HG03064 (cell line): Measurements from ENCODE around the gene LAMTOR4.
"Not testable (repeated sequence)": the region's sequence is repeated elsewhere in the genome, so short reads cannot be mapped to it uniquely, and the experiment has no call there.

Source experiments
- ATAC-seq: cut with Tn5 transposase; IDR thresholded peaks from one replicate; pipeline ENCODE4 v1.9.1; 2021; ENCODE audit warnings: low read depth; ENCODE audit not compliant: unreplicated experiment

Gene LAMTOR4

GRCh38 chr7:100192969-100193368, 44.3 kb downstream of the LAMTOR4 start:
- no peak for ATAC-seq

GRCh38 chr7:100195222-100195621, 46.5 kb downstream of the LAMTOR4 start:
- no peak for ATAC-seq

GRCh38 chr7:100195901-100196322, 47.2 kb downstream of the LAMTOR4 start:
- not testable (repeated sequence) for ATAC-seq

- ATAC-seq, result no peak
Observed at GRCh38 chr7:100198266-100198665, 49.5 kb downstream of the LAMTOR4 start.

GRCh38 chr7:100200693-100201092, 52.0 kb downstream of the LAMTOR4 start:
- ATAC-seq, result no peak
